GM18498 (cell line): ENCODE measurements around the gene GNG12.
"Not testable (repeated sequence)": the region's sequence is repeated elsewhere in the genome, so short reads cannot be mapped to it uniquely, and the experiment has no call there.

Source experiments
- ATAC-seq: cut with Tn5 transposase; IDR thresholded peaks from one replicate; pipeline ENCODE4 v1.9.1; 2021; ENCODE audit warnings: mild to moderate bottlenecking, moderate library complexity; ENCODE audit not compliant: unreplicated experiment

GNG12 gene

DNA sequence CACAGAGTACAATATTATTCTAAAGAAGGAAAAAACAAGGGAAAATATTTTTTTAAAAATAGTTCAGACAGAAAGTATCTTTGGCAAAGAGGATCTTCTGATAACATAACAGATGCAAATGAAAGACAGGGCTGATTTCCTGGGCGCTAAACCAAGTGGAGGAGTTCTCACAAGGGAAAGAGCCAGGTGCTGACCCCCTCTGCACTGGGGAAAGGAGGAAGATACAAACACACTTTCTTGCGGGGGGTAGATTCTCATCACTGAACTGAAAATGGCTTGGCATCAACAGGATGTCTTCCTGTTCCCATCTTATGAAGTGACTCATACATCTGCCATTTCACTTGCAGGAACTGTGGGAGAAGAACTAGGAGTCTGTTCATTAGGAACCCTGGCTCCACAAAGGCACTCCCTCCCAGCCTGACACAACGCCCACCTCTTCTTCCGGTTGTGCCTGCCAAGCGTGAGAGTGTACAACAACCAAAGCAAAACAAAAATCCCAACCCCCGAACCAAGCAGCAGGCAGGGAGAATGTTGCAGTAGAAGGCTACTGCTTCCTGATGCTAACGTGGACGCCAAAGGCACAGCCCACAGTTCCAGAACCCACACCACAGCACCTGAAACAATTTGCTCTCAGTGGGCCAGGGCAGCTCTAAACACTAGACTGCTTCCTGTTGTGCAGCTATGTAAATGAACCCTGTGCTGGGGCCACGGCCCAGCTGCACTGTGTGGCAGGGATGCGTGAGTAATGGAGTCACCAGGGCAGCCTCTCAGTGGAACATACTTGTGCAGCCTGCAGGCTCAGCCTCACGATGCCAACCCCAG, 97.2 kb downstream of the GNG12 start:
- peak; percentile 97 for ATAC-seq

DNA sequence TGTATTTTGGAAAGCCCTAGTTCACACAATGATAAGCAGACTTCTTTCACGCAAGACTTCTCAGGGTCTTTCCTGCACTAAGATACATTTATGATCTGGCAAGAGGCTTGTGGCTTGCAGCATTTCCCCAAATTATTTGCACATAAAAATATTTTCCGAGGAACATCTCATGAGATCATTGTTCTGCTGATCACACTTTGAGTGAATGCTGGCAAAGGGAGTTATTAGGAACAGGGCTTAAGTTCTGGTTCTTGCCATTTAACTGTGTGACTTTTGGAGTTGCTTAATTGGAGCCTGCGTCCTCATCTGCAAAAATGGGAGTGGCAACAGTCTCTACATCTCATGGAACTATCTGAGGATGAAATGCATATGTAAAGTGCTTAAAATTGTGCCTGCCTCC, 98.1 kb downstream of the GNG12 start:
- no peak for ATAC-seq

DNA sequence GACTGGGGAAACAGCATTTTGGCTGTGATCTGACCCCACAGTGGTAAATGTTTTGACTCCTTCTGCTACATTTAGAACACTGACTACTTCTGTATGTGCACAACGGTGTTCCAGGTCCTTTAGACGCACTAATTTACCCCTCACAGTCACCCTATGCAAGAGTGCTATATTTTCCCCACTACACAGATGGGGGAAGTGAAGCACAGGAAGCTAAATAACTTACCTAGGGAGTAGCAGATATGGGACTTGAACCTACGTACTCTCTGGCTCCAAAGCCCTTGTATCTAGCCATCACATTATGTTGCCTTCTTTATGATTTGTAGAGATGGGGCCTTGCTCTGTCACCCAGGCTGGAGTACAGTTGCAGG, 99.0 kb downstream of the GNG12 start:
- ATAC-seq, result no peak

DNA sequence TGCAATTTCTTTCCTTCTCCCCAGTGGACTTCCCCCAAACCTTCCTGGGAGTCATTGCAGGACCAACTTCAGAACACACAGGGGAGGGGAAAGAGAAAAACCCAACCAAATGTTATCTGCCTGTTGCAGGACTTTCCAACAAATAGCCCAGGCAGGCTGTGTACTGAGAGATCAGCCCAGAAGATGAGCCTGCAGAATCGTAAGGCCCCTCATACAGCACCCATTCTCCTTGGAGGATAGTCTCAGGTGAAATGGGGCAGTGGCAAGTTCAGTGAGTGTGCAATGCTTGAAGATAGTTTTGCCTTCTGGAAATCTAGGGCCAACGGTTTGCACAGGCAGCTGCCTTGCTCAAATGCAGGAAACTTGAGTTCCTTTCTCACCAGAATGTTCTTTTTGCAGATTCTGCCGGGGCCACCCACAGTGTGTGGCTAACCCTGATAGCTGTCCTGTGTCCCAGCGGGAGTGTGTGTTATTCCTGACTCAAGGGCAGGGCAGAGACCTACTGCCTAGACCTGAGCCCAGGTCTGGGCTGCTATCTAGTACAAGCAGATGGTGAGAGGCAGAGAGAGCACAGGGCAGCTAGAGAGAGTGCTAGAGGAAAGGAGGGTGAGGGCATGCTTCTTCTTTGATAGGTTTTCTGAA, 99.5 kb downstream of the GNG12 start:
- no peak for ATAC-seq

DNA sequence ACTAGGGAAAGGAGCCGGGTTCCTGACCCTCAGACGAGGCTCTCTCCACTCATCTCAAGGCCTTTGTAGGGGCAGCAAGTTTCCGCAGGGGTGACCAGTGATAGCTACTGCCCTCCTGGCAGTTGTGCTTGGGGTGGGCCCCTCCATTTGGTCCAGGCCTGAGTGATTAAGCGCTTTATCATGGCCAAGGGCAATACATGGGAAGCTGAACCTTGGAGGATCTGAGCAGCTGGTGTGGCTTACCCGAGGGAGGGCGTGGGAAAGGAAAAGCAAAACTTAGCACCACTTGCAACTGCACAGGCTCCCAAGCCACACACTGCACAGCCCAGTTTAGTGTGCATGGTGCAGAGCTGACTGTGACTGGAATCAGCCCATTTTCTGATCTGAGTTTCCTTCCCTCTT, 100.5 kb downstream of the GNG12 start:
- ATAC-seq, result peak; percentile 43

DNA sequence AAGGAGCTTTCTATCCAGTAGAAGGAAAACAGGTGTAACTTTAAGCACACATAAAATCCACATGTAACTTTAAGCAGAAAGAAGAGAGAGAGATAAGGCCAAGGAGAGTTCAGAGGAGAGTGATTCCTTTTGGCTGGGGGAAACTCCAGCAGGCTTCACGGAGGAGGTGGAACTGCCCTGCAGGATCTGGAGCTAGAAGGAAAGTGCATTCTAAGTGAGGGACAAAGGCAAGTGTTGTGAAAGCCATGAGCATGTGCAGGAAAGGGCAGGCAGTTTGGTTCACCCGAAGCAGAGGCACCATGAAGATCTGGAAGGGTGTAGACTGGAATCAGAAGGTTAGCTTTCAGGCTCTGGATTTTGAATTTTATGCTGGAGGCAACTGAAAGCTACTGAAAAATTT, 101.9 kb downstream of the GNG12 start:
- no peak for ATAC-seq

DNA sequence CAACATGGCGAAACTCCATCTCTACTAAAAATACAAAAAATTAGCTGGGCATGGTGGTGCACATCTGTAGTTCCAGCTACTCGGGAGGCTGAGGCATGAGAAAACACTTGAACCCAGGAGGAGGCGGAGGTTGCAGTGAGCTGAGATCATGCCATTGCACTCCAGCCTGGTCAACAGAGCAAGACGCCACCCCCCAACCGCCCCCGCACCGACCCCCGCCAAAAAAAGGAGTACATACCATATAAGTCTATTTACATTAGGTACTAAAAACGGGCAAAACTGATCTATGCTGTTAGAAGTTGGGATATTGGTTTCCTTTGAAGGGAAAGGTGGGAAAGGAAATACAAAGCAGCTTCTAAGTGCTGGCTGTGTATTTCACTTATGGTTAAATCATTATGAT, 103.0 kb downstream of the GNG12 start:
- not testable (repeated sequence) for ATAC-seq

DNA sequence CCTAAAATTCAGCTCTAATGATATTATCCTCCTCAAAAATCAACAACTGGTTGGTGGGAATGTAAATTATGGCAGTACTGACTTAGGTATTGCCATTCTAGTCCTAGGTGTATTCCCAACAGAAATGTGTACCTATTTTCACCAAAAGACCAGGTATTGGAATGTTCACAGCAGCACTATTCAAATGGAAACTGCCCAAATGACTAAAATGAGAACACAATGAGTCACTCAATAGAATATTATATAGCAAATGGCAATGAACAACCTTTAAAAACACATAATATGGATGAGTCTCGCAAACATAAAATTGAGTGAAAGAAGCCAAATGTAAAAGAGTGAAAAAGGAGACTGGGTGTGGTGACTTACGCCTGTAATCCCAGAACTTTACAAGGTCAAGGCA, 103.4 kb downstream of the GNG12 start:
- ATAC-seq, result no peak

DNA sequence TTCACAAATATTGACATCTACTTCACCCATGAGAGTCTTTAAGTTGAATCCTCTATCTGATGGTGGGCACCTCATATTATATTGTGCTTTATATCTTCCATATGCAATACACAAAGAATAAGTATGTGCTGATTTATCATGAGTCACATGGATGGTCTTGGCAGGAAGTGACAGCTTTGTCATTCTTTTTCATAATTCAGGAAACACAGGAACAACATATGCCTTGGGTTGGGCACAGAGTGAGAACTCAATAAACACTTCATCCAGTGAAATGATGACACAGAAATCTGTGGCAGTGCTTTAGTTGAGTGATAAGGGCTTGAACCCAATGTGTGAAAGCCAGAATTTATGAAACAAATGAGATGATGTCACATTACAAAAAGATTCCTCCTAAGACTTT, 107.0 kb downstream of the GNG12 start:
- ATAC-seq, result no peak

DNA sequence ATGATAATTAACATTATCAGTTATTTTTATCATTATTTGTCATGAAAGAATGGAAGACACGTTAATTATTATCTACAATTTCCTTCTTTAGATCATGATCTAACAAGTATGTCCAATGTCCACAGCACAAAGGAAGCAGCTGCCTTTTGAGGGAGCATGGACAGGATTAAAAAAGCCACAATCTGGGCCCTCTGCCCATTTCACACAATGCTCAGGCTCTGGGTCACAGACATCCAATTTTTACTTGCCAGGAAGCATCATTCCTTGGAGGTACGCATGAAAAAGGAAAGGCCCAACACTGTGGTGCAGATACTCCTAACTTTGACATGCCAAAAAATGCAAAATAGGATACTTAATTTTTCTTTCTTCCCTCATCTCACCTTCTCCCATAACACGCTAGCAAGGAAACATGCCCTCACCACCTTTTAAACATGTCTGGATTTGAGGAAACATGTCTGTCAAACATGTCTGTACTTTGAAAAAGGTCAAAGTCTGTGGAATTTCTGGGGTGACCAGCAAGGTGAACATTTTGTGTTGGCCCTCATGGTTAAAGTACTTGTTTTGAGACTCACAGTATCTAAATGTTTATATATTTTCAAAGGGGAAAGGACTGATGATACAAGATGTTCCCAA, 108.2 kb downstream of the GNG12 start:
- ATAC-seq, result no peak

DNA sequence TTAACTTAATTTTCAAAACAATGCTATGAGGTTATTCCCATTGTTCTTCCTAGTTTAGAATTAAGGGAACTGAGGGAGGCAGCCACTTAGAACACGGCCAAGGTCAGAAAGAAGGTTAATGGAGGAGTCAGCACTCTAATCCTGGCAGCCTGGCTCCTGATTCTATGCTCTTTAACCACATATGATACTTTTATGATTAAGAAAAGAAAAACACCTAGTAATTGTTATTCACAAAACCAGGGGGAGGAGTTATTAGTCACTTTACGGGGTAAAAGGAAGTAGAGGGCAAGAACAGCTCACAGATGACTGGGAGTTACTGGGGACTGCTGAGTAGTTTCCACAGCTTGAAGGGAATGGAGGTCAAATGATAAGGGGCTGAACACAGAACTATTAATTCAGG, 109.6 kb downstream of the GNG12 start:
- ATAC-seq, result peak; percentile 65

DNA sequence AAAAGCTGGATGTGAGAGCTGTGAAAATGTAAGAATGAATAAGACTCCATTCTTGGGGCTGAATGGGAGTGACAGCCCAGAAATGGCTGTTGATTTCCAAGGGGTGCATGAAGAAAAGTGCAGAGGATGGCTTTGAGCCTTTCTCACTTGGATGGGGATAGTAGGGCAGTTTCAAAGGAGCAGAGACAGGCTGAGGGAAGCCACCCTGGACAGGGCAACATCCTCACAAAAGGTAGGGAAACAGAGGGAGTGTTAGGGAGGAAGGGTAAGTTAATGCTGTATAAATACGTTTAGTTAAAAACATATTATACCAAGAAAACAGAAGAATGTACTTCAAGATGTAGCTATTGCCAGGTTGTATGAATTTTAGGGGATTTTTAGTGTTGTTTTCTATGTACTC, 110.1 kb downstream of the GNG12 start:
- ATAC-seq, result no peak

DNA sequence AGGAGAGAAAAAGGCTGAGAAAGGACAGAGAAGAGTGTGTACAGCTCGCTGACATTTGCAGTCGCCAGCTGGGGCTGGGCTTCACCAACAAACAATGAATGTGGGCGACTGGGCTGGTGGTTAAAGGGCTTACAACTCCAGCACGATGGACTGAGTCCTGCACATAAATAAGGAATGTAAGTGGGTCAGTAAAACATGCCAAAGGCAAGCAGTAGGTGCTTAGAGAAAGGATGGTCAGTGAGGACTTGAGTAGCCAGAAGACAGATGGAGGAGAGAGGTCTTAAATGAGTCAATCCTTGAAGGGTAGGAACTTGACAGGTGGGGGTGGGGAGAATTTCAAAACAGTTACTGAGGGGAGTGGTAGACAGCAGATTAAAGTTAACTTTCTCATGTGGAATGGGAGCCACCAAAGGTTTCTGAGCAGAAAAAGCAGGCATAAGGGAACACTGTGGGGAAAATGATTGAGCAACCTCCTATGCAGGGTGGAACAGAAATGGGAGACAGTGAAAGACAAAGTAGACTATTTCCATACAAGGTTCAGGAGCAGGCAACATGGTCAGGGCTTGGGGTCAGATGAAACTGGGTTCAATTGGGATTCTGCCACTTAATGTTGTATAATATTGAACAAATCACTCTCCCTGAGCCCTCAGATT, 110.8 kb downstream of the GNG12 start:
- ATAC-seq, result no peak

DNA sequence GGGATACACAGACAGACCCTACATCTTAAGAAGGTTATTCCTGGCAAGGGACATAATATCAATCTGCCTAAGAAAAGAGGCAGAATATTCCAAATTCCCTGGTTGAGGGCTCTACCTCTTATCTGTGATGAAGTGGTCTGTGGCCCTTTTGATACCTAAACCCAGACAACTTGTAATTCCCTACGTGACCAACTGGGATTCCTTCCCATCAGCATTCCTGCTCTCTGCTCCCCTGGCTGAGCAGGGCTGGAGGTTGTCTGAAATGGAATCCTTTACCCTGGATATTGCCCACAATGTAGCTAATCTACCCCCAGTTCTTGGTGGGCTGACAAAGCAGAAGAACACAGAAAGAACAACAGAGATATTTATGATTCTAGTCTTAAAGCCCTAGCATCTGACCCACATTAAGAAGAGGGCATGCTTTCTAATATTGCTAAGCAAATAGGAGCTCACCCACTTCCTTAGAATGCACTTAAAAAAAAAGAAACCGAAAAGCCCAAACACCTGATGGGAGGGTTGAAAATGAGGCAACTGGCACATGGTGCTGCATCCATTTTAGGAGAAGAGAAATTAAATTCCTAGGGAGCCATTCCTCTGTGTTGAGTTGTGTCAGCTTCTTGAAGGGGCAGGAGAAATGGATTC, 111.5 kb downstream of the GNG12 start:
- ATAC-seq, result no peak

DNA sequence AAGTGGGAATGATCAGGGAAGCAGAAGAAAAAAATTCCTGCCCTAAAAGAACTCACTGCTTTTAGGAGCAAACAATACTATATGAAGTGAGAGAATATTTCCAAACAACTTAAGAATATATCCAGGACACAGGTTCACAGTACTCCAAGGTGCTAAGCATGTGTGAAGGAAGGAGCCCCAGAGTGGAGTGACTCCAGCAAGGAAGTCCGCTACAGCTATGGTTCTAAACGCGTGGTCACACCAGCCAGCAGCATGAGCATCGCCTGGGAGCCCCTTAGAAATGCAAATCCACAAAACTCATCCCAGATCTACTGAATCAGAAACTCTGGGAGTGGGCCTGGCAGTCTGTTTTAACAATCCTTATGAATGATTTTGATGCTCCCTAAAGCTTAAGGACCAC, 112.2 kb downstream of the GNG12 start:
- ATAC-seq, result no peak

DNA sequence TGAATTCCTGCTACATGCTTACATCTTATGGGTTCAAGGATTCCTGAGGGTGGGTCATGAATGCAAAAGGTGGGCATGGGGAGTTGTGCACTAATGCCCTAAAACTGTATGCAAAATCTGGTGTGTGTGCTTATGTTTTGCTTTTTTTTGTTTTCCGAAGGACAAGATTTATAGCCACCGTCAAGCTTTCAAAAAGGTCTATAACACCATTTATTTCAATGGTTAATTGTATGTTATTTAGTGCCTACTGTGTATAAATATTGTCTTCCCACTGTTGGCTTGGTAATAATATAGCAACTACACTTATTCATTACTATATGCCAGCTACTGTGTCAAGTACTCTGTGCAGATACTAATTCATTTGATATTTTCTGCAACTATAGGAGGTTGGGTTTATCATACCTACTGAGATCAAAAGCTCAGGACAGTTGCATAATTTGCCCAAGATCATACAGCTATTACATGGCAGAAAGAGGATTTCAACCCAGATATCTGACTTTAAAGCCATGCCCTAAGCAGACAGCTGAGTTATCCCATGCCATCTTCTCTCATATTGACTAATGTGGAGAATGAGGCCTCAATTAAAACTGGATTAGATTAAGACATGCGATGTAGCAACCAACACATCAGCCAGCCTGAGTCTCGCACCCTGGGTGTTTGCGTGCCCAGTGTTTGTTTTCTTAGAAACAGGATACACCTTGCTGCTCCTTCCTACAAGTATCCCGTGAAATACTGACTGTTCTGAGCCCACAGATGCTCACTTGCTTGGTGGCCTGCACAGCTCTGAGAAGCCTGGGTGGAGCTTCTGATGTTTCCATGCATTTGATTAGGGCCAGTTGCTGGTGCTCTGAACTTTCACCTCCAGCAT, 113.7 kb downstream of the GNG12 start:
- ATAC-seq, result no peak

DNA sequence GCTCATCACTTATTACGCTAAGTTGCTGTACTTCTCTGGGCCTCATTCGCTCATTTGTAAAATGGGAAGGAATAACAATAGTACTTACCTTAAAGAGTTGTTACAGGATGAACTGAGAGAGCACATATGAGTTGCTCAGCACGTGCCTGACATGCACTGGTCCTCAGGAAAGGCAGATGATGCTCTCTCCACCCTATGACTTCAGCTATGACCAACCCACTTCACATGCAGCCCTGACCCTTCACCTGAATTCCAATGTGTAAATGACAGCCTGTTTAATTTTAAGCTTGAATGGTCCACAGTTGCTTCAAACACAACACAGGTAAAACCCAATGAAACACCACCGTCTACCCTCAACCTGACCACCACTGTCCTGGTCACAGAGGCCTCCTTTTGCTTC, 115.4 kb downstream of the GNG12 start:
- ATAC-seq, result no peak

DNA sequence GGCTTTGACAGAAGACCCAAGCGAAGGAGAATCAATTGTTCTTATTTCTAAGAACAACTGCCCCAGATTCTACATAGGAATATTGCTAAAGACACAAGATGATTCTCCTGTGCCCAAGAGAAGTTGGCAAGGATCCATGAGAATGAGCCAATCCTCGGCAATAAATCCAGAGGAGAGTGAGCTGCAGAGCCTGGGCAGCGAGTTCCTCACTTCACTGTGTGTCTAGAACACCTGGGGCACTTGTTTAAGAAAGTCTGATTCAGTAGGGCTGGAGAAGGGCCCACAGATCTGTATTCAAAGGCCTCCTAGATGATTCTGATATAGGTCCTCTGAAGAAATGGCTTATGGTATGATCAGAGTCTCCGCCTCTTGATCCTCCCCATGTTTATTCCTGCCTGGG, 116.5 kb downstream of the GNG12 start:
- ATAC-seq, result no peak

DNA sequence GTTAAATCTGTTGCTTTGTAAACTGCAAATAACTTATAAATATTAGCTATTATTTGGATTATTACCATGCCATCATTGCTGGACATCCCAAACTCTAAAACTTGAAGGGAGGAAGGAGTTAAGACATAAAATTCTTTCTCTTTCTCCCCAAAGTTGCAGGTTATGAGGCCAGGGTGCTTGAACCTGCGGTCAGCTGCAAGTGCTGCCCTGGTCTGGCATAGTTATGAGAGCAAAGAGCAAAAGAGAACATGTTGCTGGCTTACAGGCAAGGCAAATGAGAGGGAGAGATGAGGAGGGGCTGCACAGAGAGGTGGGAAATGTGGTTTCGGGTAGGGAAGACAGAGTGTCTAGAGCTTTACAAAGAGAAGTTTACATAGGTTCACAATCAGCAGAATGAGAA, 117.4 kb downstream of the GNG12 start:
- ATAC-seq, result no peak
